ENCODE results near the gene CEACAM19.

GRCh38 chr19:44626048-44626624, 45.1 kb upstream of the CEACAM19 start:
- no peak for TF ChIP-seq EZH2 (IDR thresholded peaks at IDR 0.05; ENCODE audit: borderline replicate concordance, low read depth, low read length, severe bottlenecking)
- no peak for TF ChIP-seq CTCF (IDR thresholded peaks at IDR 0.05; ENCODE audit: extremely low read depth in 1 of 2, insufficient read depth in 1 of 2, low read depth in 1 of 2, low read length in 2 of 2)
- peak; percentile 60 for TF ChIP-seq POLR2A (IDR thresholded peaks at IDR 0.05; ENCODE audit: low read depth, low read length)
- TF ChIP-seq FOS (IDR thresholded peaks at IDR 0.05; ENCODE audit: borderline replicate concordance, insufficient read depth, low read length), result peak; percentile 78
